K562 (cell line): ENCODE measurements around the gene SPOCD1. TPM values are rescaled to one million over a fixed set of nuclear protein-coding genes. Genes with fewer than 3 reads are reported as not detected.

ENCODE experiments used
- ATF2 ChIP-seq: sonication (generic); formaldehyde crosslinking; IDR thresholded peaks from 2 replicates; pipeline ENCODE4 v1.8.1; 2022; ENCODE audit warnings: missing genetic modification reagents
- BACH1 ChIP-seq: fragments of 200-800 bp; sonication (Bioruptor generic); IDR thresholded peaks from 2 replicates; pipeline ENCODE4 v1.6.1; 2016; ENCODE audit warnings: missing genetic modification characterization, missing compliant biosample characterization
- DNMT1 ChIP-seq: fragments of 450-650 bp; IDR thresholded peaks from 2 replicates; pipeline ENCODE4 v1.6.1; 2016; ENCODE audit warnings: antibody characterized with exemption, mild to moderate bottlenecking
- E4F1 ChIP-seq: fragments of 250-450 bp; sonication (Bioruptor Pico); IDR thresholded peaks from 2 replicates; pipeline ENCODE4 v1.5.0; 2021; ENCODE audit warnings: mild to moderate bottlenecking, borderline replicate concordance
- ESRRA ChIP-seq: fragments of 450-650 bp; IDR thresholded peaks from 2 replicates; pipeline ENCODE4 v1.6.1; 2014; ENCODE audit warnings: low read depth, mild to moderate bottlenecking, moderate library complexity, borderline replicate concordance
- ETV5 ChIP-seq: sonication (generic); formaldehyde crosslinking; IDR thresholded peaks from 2 replicates; pipeline ENCODE4 v1.4.0; 2020; ENCODE audit warnings: low read depth, mild to moderate bottlenecking, missing genetic modification reagents
- FOSL1 ChIP-seq: fragments of 200-800 bp; sonication (Bioruptor generic); conservative IDR thresholded peaks from 2 replicates; pipeline ENCODE4 v1.6.1; 2016; ENCODE audit warnings: missing genetic modification characterization, missing compliant biosample characterization
- FOXA1 ChIP-seq: fragments of 450-650 bp; IDR thresholded peaks from 2 replicates; pipeline ENCODE4 v1.6.1; 2016; ENCODE audit warnings: mild to moderate bottlenecking, borderline replicate concordance
- KDM1A ChIP-seq, 2 experiments: fragments of 450-650 bp; IDR thresholded peaks; 2 replicates each; pipeline ENCODE4 v1.6.1; 2016; ENCODE audit warnings: mild to moderate bottlenecking in 2 of 2
- MECOM ChIP-seq: fragments of 250-450 bp; sonication (Bioruptor Pico); IDR thresholded peaks from 2 replicates; pipeline ENCODE4 v1.8.0; 2022; ENCODE audit warnings: inconsistent platforms
- RBM25 ChIP-seq: fragments of 200-400 bp; formaldehyde crosslinking; IDR thresholded peaks from 2 replicates; pipeline ENCODE4 v1.6.1; 2018; ENCODE audit warnings: low read length, low read depth, moderate library complexity; ENCODE audit not compliant: severe bottlenecking
- TAF15 ChIP-seq: fragments of 200-400 bp; formaldehyde crosslinking; IDR thresholded peaks from 2 replicates; pipeline ENCODE4 v1.6.1; 2017; ENCODE audit warnings: mild to moderate bottlenecking, low read depth, low read length, moderate library complexity
- TCF3 ChIP-seq: sonication (generic); formaldehyde crosslinking; IDR thresholded peaks from 2 replicates; pipeline ENCODE4 v1.4.0; 2020; ENCODE audit warnings: mild to moderate bottlenecking, missing genetic modification reagents
- THRA ChIP-seq: fragments of 450-650 bp; IDR thresholded peaks from 2 replicates; pipeline ENCODE4 v1.6.1; 2017; ENCODE audit warnings: mild to moderate bottlenecking, moderate library complexity
- ZEB2 ChIP-seq: fragments of 450-650 bp; IDR thresholded peaks from 2 replicates; pipeline ENCODE4 v1.6.1; 2016
- ZKSCAN3 ChIP-seq: fragments of 250-450 bp; sonication (Bioruptor Pico); IDR thresholded peaks from 2 replicates; pipeline ENCODE4 v1.4.0; 2020
- ZNF12 ChIP-seq: sonication (generic); formaldehyde crosslinking; IDR thresholded peaks from 2 replicates; pipeline ENCODE4 v1.4.0; 2020; ENCODE audit warnings: mild to moderate bottlenecking, missing genetic modification reagents
- ZNF24 ChIP-seq: fragments of 450-650 bp; IDR thresholded peaks from 2 replicates; pipeline ENCODE4 v1.6.1; 2016
- ZNF398 ChIP-seq: fragments of 250-450 bp; sonication (Bioruptor Pico); IDR thresholded peaks from 2 replicates; pipeline ENCODE4 v1.8.0; 2021; ENCODE audit warnings: moderate library complexity, mild to moderate bottlenecking, inconsistent platforms
- ZNF551 ChIP-seq: fragments of 250-450 bp; sonication (Bioruptor Pico); IDR thresholded peaks from 2 replicates; pipeline ENCODE4 v1.5.0; 2021; ENCODE audit warnings: mild to moderate bottlenecking, moderate library complexity
- ZNF830 ChIP-seq: fragments of 250-450 bp; sonication (Bioruptor Pico); IDR thresholded peaks from 2 replicates; pipeline ENCODE4 v1.5.0; 2021; ENCODE audit warnings: mild to moderate bottlenecking
- polyA plus RNA-seq, 8 experiments: library from polyadenylated mRNA; depleted of rRNA in 4 of 8; stranded (reverse) in 5 of 8; unstranded in 3 of 8; fragments of >200 nt; fragmentation: Nextera tagmentation in 2 of 8; fragmentation: Illumina TruSeq in 1 of 8; extraction: Ambion mirVana in 2 of 8; extraction: Trizol in 1 of 8; gene quantifications; 2 replicates each; pipeline versions ENCODE4 v1.2.1 to v1.2.3, GENCODE V29; 2011 to 2014; ENCODE audit warnings: inconsistent platforms in 1 of 8, missing spikeins in 1 of 8
- total RNA-seq, 7 experiments: library from RNA; depleted of rRNA in 6 of 7; stranded (reverse); fragments of >200 nt in 6 of 7; fragmentation: Illumina TruSeq in 2 of 7; extraction: Trizol in 2 of 7; gene quantifications; 2 replicates each; pipeline versions ENCODE4 v1.2.1 to v1.2.3, GENCODE V29; 2011 to 2021; ENCODE audit warnings: low replicate concordance in 1 of 7
- TF ChIP-seq, protein P1 (sequence below): fragments of 450-650 bp; IDR thresholded peaks from 2 replicates; pipeline ENCODE4 v1.7.0; 2016; ENCODE audit warnings: borderline replicate concordance

The SPOCD1 gene
- total and polyA plus RNA-seq, 9 of the 15 experiments (the other 6 are each of a cell fraction or from before 2014, with no cell fraction given) = 0.03 to 0.71 (median 0.26) TPM; not detected in 1

- TF ChIP-seq, protein P1, sequence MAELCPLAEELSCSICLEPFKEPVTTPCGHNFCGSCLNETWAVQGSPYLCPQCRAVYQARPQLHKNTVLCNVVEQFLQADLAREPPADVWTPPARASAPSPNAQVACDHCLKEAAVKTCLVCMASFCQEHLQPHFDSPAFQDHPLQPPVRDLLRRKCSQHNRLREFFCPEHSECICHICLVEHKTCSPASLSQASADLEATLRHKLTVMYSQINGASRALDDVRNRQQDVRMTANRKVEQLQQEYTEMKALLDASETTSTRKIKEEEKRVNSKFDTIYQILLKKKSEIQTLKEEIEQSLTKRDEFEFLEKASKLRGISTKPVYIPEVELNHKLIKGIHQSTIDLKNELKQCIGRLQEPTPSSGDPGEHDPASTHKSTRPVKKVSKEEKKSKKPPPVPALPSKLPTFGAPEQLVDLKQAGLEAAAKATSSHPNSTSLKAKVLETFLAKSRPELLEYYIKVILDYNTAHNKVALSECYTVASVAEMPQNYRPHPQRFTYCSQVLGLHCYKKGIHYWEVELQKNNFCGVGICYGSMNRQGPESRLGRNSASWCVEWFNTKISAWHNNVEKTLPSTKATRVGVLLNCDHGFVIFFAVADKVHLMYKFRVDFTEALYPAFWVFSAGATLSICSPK = no peak
- no peak for TF ChIP-seq TAF15
- no peak for TF ChIP-seq ZNF398 (CRISPR knock-in tag)
- no peak for TF ChIP-seq ZNF12
- peak; percentile 65 for TF ChIP-seq ESRRA
- no peak for TF ChIP-seq ZKSCAN3 (CRISPR knock-in tag)
- no peak for TF ChIP-seq MECOM
- no peak for TF ChIP-seq THRA
- TF ChIP-seq ETV5 (CRISPR knock-in tag) = no peak
- TF ChIP-seq E4F1 (CRISPR knock-in tag) = no peak
- TF ChIP-seq KDM1A (IDR thresholded peaks at IDR 0.05) = peak in 1 of 2 experiments; percentile 79; a peak in 2 of 4 replicates
- peak; percentile 95 for TF ChIP-seq RBM25
- no peak for TF ChIP-seq ZNF551
- TF ChIP-seq TCF3 (CRISPR knock-in tag) = no peak
- no peak for TF ChIP-seq BACH1 (tag)
- no peak for TF ChIP-seq ZNF830 (CRISPR knock-in tag)
- TF ChIP-seq FOSL1 (tag) = no peak
- TF ChIP-seq ZNF24 = no peak
- no peak for TF ChIP-seq DNMT1
- TF ChIP-seq ATF2 (CRISPR knock-in tag) = no peak
- TF ChIP-seq ZEB2 = no peak
- no peak for TF ChIP-seq FOXA1
These were observed 58.6 kb downstream of the SPOCD1 start (continued) for GRCh38 chr1:31757204-31757679.
